HG03139 (cell line): Measurements from ENCODE around the gene IPMK.

Source experiments
- ATAC-seq: cut with Tn5 transposase; IDR thresholded peaks from one replicate; pipeline ENCODE4 v1.9.1; 2021; ENCODE audit not compliant: unreplicated experiment

The IPMK gene

GRCh38 chr10:58267713-58268453, at the start of gene IPMK:
IPMK (minus strand) TSS chr10:58267894; CDS start chr10:58267611, 283 bp downstream.
- ATAC-seq: peak; percentile 58

DNA sequence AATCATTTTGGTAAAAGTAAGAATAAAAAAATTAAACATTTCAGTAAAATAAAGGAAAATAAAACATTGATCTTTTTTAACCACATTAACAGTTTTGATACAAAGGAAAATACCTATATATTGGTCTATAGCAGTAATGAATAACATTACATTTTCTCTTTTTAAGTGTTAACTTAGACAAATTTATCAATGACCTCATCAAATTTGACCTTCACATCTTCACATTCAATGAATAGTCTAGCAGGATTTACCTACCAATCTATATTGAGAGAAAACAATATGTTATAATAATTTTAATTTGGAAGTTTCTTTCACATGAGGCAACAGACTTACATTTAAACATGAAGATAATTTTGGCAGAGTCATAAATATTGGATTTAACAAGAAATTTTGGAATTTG, 49.2 kb upstream of the IPMK start:
- ATAC-seq: no peak

DNA sequence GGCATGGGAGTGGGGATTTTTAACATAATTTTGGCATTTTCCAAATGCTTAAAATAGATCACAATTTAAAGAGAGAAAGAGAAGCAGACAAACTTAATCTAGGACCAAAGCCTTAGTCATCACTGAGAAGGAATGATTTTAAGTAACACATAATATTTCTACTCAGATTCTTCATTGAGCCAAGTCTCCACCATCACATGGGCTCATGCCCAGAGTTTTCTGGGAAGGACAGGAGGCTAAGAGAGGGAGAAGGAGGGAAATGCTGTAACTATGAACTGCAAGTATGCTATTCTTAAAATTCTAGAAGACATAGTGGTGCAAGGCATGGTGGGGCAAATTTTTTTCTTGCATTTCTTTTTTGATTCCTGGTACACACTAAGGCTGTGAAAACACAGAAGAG, 43.3 kb upstream of the IPMK start:
- ATAC-seq: no peak

DNA sequence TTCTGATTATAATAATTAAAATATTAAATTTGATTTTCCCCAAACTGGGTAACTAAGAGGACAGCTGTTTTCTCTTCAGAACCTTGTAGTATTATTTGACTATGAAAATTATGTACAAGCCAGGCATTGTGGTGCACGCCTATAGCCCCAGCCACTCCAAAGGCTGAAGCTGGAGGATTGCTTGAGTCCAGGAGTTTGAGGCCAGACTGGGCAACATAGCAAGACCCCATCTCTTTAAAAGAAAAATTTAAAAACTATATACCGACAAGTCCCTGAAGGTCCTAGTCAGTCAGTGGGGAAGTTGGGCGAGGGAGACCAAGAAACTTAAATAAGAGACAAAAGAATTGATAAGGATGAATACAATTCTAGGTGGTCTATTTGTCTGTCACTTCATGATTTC, 40.0 kb upstream of the IPMK start:
- ATAC-seq: no peak

- ATAC-seq: no peak
Observed at GRCh38 chr10:58305821-58306220, 38.1 kb upstream of the IPMK start.

- no peak for ATAC-seq
Observed at GRCh38 chr10:58304099-58304633, 36.5 kb upstream of the IPMK start.

DNA sequence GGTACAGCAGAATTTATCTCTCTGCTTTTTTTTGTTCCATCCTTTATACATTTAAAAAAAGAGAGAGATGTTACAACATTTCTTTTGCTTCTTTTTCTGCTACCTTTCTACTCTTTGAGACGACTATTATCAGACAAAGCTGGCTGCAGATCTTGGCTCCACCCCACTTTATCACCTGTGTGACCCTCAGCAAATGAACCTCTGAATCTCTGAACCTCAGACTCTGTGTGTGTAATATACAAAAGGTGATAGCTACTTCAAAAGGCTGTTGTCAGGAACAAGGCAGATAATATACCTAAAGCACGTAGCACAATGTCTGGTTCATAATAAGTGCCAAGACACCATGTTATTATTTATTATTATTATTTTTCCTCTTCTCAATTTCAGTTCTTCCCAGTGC, 34.6 kb upstream of the IPMK start:
- no peak for ATAC-seq

- no peak for ATAC-seq
Observed at GRCh38 chr10:58300676-58301075, 33.0 kb upstream of the IPMK start.

- peak; percentile 84 for ATAC-seq
Observed at GRCh38 chr10:58299580-58299979, 31.9 kb upstream of the IPMK start.

GRCh38 chr10:58293989-58294388, 26.3 kb upstream of the IPMK start:
- no peak for ATAC-seq

- peak; percentile 86 for ATAC-seq
Observed at GRCh38 chr10:58291538-58292174, 24.0 kb upstream of the IPMK start.

DNA sequence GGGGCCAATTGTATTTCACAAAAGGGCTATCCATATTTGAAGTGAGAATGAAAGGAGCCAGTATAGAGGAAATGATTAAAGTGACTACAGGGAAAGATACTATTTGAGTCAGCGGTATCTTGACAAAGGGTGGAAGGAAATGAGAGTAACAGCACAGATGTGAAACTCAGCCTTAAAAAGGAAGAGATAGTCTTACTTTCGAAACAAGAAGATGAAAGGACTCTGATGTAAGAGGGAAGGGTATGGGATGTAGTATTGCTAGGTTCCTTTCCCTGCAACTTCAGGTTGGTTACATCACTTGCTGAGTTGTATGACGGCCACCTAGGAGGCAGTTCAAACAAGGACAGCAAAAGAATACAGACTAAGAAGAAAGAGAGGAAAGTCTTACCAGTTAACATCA, 14.9 kb upstream of the IPMK start:
- ATAC-seq: peak; percentile 99

GRCh38 chr10:58281092-58281752, 13.5 kb upstream of the IPMK start:
- ATAC-seq: no peak

DNA sequence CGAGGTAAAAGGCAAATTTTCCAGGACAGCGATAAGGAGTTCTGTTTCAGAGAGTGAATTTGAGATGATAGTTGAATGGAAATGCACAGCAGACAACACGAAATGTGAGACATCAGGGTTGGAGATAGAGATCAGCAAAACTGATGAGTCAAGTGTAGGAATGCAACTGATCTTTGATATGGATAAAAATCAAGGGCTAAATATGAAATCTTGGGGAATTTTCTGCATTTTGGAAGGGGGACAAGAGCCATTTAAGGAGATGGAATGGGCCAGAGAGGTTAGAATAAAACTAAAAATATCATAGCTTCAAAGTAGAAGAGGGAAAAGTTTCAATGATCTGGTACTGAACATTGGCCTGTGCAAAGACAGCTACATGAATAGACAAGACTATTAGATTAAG, 12.8 kb upstream of the IPMK start:
- no peak for ATAC-seq

GRCh38 chr10:58278962-58279307, 11.2 kb upstream of the IPMK start:
- no peak for ATAC-seq

GRCh38 chr10:58278274-58278961, 10.7 kb upstream of the IPMK start:
- ATAC-seq: no peak

DNA sequence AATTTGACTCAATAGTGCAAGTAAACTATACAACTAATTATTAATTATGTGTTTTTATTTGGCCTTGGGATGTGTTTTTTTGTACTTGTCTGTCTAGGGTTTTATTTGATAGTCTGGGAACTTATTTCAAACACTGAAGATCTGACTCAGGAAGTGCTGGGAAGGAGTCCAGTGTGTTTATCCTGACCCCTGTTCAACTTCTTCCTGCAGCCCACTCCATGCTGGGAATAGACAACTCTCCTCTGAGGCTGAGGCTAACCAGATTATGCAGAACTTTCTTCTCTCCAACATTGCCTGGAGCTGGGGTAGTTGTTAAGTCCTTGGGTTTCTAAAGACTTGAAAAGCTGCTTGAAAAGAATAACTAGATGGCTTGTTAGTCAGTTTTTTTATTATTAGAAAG, 8.2 kb upstream of the IPMK start:
- ATAC-seq: no peak

GRCh38 chr10:58275261-58275660, 7.6 kb upstream of the IPMK start:
- ATAC-seq: no peak

GRCh38 chr10:58269782-58270290, 2.1 kb upstream of the IPMK start:
- no peak for ATAC-seq

DNA sequence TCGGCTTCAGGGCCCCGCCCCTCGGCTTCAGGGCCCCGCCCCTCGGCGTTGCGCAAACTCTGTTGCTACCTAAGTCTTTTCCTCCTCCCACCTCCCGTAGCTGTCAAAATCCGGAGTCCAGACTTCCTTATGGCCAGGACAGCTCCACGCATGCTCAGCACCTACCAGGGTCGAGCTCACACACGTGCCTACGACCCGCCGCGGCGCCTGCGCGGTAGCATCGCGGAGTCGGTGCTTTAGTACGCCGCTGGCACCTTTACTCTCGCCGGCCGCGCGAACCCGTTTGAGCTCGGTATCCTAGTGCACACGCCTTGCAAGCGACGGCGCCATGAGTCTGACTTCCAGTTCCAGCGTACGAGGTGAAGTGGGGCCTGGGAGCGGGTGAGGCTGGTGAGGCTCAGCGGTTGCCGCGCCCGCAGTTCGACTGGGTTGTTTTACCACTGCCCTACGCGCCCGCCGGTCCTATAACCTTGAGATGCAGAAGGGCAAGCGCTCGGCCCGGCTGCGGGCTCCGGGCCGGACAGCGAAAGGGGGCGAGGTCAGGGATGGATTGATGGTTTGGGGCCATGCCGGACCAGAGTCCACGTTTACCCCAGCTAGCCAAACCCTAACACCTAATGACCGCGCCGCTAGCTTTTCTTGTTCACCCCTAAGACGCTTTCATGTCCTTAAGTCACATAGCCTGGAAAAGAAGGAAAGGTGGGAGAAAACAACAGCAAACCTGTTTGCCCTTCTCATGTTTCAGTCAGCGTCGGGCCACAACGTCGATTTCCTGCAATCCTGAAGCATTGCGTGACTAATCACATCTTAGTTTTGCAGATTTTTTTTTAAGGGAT, 1.5 kb upstream of the IPMK start, which contains the start of gene CISD1:
Gene CISD1, plus strand, starts transcription at position 217 of the 836 bp plus-strand sequence. Its CDS starts 112 bp downstream, at position 329.
- peak; percentile 61 for ATAC-seq
